Esophagus muscularis mucosa (tissue), 4 donors: Measurements from ENCODE around the gene PHLPP1. TPM values are rescaled to one million over a fixed set of nuclear protein-coding genes. Genes with fewer than 3 reads are reported as not detected.

ENCODE experiments used
- DNase-seq: peaks from one replicate; pipeline ENCODE4 v3.0.0-alpha.2; 2017; ENCODE audit errors: extremely low spot score
- H3K27ac ChIP-seq, 4 donors: fragments of 200-600 bp; sonication (generic); replicated peaks in 1 of 4; 1 replicate in 3 of 4; 2 replicates in 1 of 4; pipeline ENCODE4 v1.5.1; 2016 to 2019; ENCODE audit warnings: mild to moderate bottlenecking in 1 of 4
- H3K27me3 ChIP-seq, 4 donors: fragments of 200-600 bp; sonication (generic); one replicate each; pipeline versions ENCODE4 v1.5.1 to v1.6.0; 2016 to 2019
- H3K36me3 ChIP-seq, 4 donors: fragments of 200-600 bp; sonication (generic); one replicate each; pipeline ENCODE4 v1.5.1; 2016 to 2019
- H3K4me1 ChIP-seq, 4 donors: fragments of 200-600 bp; sonication (generic); one replicate each; pipeline ENCODE4 v1.5.1; 2016 to 2019
- H3K4me3 ChIP-seq, 4 donors: fragments of 200-600 bp; sonication (generic); 1 replicate in 2 of 4; 2 replicates in 2 of 4; pipeline ENCODE4 v1.5.1; 2016 to 2019; ENCODE audit warnings: mild to moderate bottlenecking in 4 of 4, moderate library complexity in 1 of 4
- H3K9me3 ChIP-seq, 4 donors: fragments of 200-600 bp; sonication (generic); 1 replicate in 3 of 4; 2 replicates in 1 of 4; pipeline ENCODE4 v1.5.1; 2016 to 2019
- CTCF ChIP-seq, 3 experiments: fragments of 200-600 bp in 2 of 3; fragments of 450-650 bp in 1 of 3; sonication (generic) in 2 of 3; IDR thresholded peaks; one replicate each; pipeline ENCODE4 v1.5.1; 2017 to 2019; ENCODE audit warnings: antibody characterized with exemption in 3 of 3, mild to moderate bottlenecking in 2 of 3, moderate library complexity in 1 of 3
- EP300 ChIP-seq: sonication (generic); formaldehyde crosslinking; IDR thresholded peaks from one replicate; pipeline ENCODE4 v1.6.1; 2017; ENCODE audit warnings: antibody characterized with exemption
- POLR2A ChIP-seq: fragments of 450-650 bp; IDR thresholded peaks from one replicate; pipeline ENCODE4 v1.6.1; 2017; ENCODE audit warnings: antibody characterized with exemption, moderate library complexity, mild to moderate bottlenecking, low read depth
- POLR2AphosphoS5 ChIP-seq, 2 donors: sonication (generic); formaldehyde crosslinking; IDR thresholded peaks; one replicate each; pipeline ENCODE4 v1.6.1; 2017; ENCODE audit warnings: antibody characterized with exemption in 2 of 2
- WGBS: methylation state at CpG from one replicate; pipeline ENCODE4 v1.1.5; 2018; 5-methylcytosine and 5-hydroxymethylcytosine counted together
- intact Hi-C: fragments of 100-400 bp; cut with DNase I; formaldehyde crosslinking; loops from one replicate; pipeline ENCODE4 v1.15.1; 2023
- total RNA-seq, 4 donors: library from RNA; depleted of rRNA; stranded (reverse); fragments of >200 nt; gene quantifications; one replicate each; pipeline versions ENCODE4 v1.1.0 to v1.2.1, GENCODE V29; 2016

The PHLPP1 gene
- total RNA-seq, 4 donors from 2014 or later, result 11.6 to 23.0 (median 17.3) TPM

GRCh38 chr18:62899534-62899933 lies 184.2 kb downstream of the PHLPP1 start:
- no peaks in the 10 kb centered on the region for H3K9me3 ChIP-seq
- WGBS, result 98% methylated on average over 5 of the region's 5 CpGs
- no peak for TF ChIP-seq POLR2AphosphoS5 (IDR thresholded peaks at IDR 0.05)
- no peak for TF ChIP-seq CTCF (IDR thresholded peaks at IDR 0.05)
- no peak for TF ChIP-seq EP300
- no peak for TF ChIP-seq POLR2A
- H3K4me3 ChIP-seq, result no peak overlapping the region
- DNase-seq, result no peak
- intact Hi-C loops, result no loop called here
- no peaks in the 10 kb centered on the region for H3K4me1 ChIP-seq
- H3K27me3 ChIP-seq, result no peaks in the 10 kb centered on the region
- H3K36me3 ChIP-seq, result peaks cover 0 to 71% (median 19%) of the 10 kb centered on the region in 4 donors
- H3K27ac ChIP-seq, result no peak overlapping the region

- no peaks in the 10 kb centered on the region for H3K27me3 ChIP-seq
- H3K27ac ChIP-seq, result no peak overlapping the region
- peaks cover 0 to 77% (median 21%) of the 10 kb centered on the region in 4 donors for H3K36me3 ChIP-seq
- TF ChIP-seq POLR2AphosphoS5 (IDR thresholded peaks at IDR 0.05) (no peak), CTCF (IDR thresholded peaks at IDR 0.05) (no peak), EP300 (no peak)
- H3K4me3 ChIP-seq, result no peak overlapping the region
- WGBS, result 98% methylated on average over 7 of the region's 7 CpGs
- no peaks in the 10 kb centered on the region for H3K4me1 ChIP-seq
- intact Hi-C loops, result no loop called here
- no peaks in the 10 kb centered on the region for H3K9me3 ChIP-seq
- DNase-seq, result no peak
Measured at GRCh38 chr18:62900132-62900883, 185.0 kb downstream of the PHLPP1 start.

- DNase-seq, result no peak
- H3K4me1 ChIP-seq, result no peaks in the 10 kb centered on the region
- peaks cover 0 to 65% (median 18%) of the 10 kb centered on the region in 4 donors for H3K36me3 ChIP-seq
- H3K9me3 ChIP-seq, result no peaks in the 10 kb centered on the region
- no peak for TF ChIP-seq POLR2AphosphoS5 (IDR thresholded peaks at IDR 0.05)
- no peak for TF ChIP-seq POLR2A
- TF ChIP-seq EP300, result no peak
- no peak for TF ChIP-seq CTCF (IDR thresholded peaks at IDR 0.05)
- H3K27ac ChIP-seq, result no peak overlapping the region
- H3K4me3 ChIP-seq, result no peak overlapping the region
- no peaks in the 10 kb centered on the region for H3K27me3 ChIP-seq
- 85% methylated on average over 5 of the region's 5 CpGs for WGBS
- intact Hi-C loops, result no loop called here
Measured at GRCh38 chr18:62902776-62903175, 187.4 kb downstream of the PHLPP1 start.

- Histone ChIP-seq H3K4me1 (no peaks in the 10 kb centered on the region), H3K27me3 (no peaks in the 10 kb centered on the region), H3K27ac (no peak overlapping the region), H3K4me3 (no peak overlapping the region), H3K36me3 (peaks cover 0 to 46% (median 11%) of the 10 kb centered on the region in 4 donors), H3K9me3 (no peaks in the 10 kb centered on the region)
- TF ChIP-seq CTCF (IDR thresholded peaks at IDR 0.05) (no peak), POLR2A (no peak), EP300 (no peak), POLR2AphosphoS5 (IDR thresholded peaks at IDR 0.05) (no peak)
- intact Hi-C loops, result no loop called here
- no peak for DNase-seq
- WGBS, result 69% methylated on average over 2 of the region's 2 CpGs
Measured at GRCh38 chr18:62904396-62905285, 189.3 kb downstream of the PHLPP1 start.
